GM19238 (cell line): ENCODE measurements around the gene ZEB1.

Experiments used
- DNase-seq: peaks from one replicate; pipeline ENCODE4 v3.0.0; 2011; ENCODE audit warnings: low spot score; ENCODE audit not compliant: insufficient read length

Gene ZEB1

GRCh38 chr10:31318854-31319601 lies at the start of gene ZEB1:
Gene ZEB1 (plus strand): TSS chr10:31319216. CDS start chr10:31319235, 19 bp downstream.
- peak; percentile 47 for DNase-seq

DNA sequence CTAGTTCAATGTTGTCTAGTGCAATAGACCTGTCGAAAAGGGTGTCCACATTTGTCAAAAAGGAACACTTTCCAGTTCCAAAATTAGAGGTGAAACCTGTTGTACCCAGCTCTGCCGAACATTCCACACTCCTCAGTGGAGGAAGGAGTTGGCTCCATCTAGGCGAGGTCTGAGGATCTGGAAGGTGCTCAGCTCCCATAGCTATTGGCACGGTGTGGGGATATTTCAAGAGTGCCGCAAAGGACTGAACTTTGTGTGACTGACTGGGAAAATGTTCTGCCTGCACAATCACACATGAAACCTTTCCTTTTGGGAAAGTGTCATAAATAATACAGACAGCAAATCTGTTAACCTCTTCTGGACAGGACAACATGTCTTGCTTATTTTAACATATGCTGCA lies 48.1 kb upstream of the ZEB1 start:
- DNase-seq, result no peak

DNA sequence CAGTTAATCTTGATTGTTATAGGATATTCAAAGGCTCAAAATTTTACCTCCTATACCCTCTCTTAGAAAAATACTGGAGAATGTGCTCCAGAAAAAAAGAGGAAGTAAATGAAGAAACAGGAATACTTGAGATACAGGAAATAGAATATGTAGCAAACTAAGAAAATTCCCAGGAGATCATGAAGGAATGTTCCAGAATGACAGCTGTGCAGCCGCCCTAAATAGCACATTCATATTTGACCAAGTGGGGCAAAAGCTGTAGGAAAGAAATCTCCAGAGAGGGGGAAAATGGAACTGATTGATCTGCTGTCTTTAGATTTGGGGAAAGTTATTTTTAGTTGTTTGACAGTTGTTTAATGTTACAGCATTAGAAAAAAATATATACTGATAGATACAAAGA lies 46.2 kb upstream of the ZEB1 start:
- DNase-seq, result no peak

DNA sequence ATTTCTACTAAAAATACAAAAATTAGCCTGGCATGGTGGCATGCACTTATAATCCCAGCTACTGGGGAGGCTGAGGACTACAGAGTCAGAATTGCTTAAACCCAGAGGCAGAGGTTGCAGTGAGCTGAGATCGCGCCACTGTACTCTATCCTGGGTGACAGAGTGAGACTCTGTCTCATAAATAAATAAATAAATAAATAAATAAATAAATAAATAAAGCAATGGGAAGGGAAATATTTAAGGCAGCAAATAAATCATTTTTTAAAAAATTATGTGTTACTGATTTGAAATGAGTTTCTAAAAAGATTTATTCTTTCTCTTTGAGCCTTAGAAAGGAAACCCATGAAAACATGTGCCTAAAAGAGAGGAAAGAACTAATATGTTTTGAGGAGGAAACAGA lies 45.2 kb upstream of the ZEB1 start:
- DNase-seq, result no peak

GRCh38 chr10:31274310-31274709 lies 44.7 kb upstream of the ZEB1 start:
- DNase-seq, result no peak

- no peak for DNase-seq
Measured at GRCh38 chr10:31278279-31278941, 40.6 kb upstream of the ZEB1 start.

DNA sequence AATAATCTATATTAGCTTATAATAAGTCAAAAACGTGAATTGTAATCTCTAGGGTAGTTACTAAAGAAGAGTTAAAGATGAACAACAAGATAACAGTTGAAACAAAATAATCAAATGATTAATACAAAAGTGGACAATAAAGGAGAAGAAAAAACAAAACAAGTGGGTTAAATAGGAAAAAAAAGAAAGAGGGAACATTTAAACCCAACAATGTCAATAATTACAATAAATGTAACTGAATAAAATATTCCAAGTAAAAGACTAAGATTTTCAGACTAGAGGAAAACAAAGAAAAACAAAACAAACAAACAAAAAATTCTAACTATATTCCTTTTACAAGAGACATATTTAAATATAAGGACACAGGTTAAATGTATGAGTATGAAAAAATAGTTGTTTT lies 38.0 kb upstream of the ZEB1 start:
- no peak for DNase-seq

GRCh38 chr10:31288001-31288400 lies 31.0 kb upstream of the ZEB1 start:
- no peak for DNase-seq

GRCh38 chr10:31288962-31289361 lies 30.1 kb upstream of the ZEB1 start:
- DNase-seq, result no peak

DNA sequence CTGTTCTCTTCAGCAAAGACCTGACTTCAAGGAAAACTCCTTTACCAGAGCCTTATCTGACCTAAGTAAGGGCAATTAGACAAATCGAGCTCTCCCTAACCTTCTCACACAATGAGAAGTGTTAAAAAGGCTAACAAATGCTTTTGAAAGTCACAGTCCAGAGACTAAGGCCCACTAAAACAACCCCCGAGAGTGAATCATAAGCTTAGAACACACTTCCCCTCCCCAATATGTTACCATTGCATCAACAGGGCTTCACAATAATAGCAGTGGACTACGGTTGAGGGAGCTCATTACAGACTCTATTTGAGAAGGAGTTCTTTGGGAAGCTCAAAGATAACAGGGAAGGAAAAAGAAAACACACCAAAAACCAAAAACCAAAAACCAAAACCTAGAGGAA lies 28.6 kb upstream of the ZEB1 start:
- DNase-seq, result no peak

GRCh38 chr10:31291123-31291522 lies 27.9 kb upstream of the ZEB1 start:
- DNase-seq, result no peak

GRCh38 chr10:31294558-31294957 lies 24.5 kb upstream of the ZEB1 start:
- no peak for DNase-seq

GRCh38 chr10:31296754-31297153 lies 22.3 kb upstream of the ZEB1 start:
- DNase-seq, result no peak

- no peak for DNase-seq
Measured at GRCh38 chr10:31299119-31299518, 19.9 kb upstream of the ZEB1 start.

DNA sequence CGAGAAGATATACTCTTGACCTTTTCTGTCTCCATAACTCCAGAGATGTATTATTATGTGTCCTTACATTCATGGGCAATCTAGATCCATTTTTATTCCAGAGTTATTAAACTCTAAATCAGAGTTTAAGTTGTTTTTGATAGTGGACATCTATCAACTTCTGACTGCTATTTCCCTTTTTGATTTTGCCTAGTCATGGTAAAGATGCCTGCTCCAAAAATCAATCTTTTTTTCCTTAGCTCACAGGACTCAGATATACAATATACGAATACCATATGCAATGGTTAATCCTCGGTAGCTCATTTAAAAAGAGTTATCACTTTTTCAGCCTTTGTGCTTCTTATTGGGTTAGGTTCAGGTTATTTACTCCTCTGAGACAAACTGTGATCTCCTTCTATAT lies 15.8 kb upstream of the ZEB1 start:
- DNase-seq, result no peak

DNA sequence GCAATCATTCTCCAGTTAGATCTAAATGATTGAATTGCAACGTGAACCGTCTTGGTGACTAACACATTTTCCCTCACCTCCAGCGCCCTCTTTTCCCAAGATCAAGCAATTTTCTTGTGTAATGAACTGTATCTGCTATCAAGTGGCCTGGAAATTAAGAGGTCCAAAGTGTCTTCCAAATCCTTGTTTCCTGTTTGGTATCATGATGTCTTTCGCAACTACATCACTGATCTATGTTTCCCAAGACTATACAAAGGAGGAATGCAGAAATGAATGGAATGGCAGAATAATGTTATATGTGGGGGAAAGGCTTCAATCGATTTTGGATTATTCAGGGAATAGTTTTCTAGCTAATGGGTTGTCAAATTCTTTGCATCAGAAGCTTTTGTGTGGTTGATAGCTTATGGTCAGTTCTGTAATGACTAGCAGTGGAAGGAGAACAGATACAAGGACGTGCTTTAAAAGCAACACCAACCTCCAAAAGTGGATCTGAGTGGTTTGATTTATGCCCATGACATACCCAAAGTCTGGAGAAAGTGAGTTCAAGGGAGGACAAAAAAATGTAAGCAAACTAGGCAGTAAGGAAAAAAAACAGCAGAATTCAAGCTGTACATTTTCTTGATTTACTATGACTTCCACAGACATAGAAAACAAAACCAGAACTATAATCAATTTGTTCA lies 14.6 kb upstream of the ZEB1 start:
- no peak for DNase-seq

- no peak for DNase-seq
Measured at GRCh38 chr10:31313396-31313795, 5.6 kb upstream of the ZEB1 start.

GRCh38 chr10:31314256-31315150 lies 4.5 kb upstream of the ZEB1 start:
- no peak for DNase-seq

DNA sequence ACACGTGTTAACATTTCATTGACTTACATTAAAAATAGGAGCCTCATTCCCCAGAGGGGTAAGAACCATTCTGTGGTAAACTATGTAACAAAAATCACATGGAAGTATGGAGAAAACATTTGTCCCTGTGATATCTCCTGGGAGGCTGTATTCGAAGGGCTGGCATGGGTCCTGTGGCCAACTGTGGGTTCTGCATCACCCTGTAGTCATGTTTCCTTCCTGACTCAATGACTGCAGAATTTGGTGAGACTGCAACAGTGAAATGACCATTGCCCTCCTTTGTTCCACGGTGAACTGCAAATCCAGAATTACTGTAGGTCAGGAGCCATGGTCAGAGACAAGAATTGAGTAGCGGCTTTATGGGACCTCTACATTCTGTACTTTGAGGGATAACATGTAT lies 3.6 kb upstream of the ZEB1 start:
- DNase-seq, result no peak

- no peak for DNase-seq
Measured at GRCh38 chr10:31317171-31317570, 1.8 kb upstream of the ZEB1 start.

DNA sequence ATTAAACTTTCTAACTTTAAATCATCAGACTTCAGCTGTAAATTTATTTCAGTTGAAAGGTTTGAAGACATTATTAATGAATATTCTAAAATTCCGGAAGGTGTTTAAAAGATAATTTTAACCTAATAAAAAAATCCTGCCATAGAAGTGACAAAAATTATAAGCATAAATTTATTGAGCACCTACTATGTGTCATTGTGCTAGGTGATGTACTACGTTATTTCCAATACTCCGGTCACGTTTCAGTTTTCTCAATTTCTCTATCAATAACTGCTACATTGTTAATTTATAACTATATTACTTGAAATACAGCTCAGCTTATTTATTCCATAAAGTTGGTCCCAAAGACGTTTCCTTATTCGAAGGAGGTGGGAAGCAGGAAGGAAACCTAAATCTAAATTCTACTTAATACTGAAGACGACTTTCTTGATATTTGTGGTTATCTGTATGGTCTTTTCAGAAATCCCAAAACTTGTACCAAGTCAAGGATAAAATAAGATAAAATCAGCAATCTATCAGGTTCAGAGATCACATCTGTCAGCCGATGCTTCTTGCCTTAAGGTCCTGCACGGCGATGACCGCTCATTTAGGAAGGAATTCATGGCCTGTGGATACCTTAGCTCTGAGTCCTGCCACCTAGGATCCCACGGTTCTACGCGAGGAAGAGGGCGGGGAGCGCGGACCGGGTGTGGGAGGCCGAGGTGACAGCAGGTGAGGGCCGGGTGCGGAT lies 1.2 kb upstream of the ZEB1 start:
- DNase-seq, result peak; percentile 76
